ENCODE measurements around the gene C11orf68. TPM values are rescaled to one million over a fixed set of nuclear protein-coding genes. Genes with fewer than 3 reads are reported as not detected.

C11orf68 gene
- polyA plus RNA-seq, 1 experiment: 81.9 TPM

GRCh38 chr11:65919573-65920371 is 910 bp upstream of the C11orf68 start:
- TF ChIP-seq CTCF (IDR thresholded peaks at IDR 0.05; ENCODE audit: insufficient read depth, low read depth, low read length): no peak
- H3K4me3 ChIP-seq (ENCODE audit: low read depth, low read length): peak overlapping the region; percentile 71
- ChIA-PET POLR2A (no interaction called here), CTCF (interaction anchor here (0.8 to 2.3 kb wide), 4 partner anchors 30 to 69 kb away, joined by 3 to 7 read pairs (median 4); partner anchors contain the start of gene CCDC85B)
- peaks cover 12% of the 10 kb centered on the region for H3K36me3 ChIP-seq (ENCODE audit: control insufficient read depth, insufficient read depth, low read length)
- H3K27me3 ChIP-seq (ENCODE audit: control insufficient read depth, insufficient read depth, low read length): no peaks in the 10 kb centered on the region
- no peak for DNase-seq (ENCODE audit: low read depth)

GRCh38 chr11:65919141-65919572 is 295 bp upstream of the C11orf68 start, which contains the start of gene DRAP1:
Gene DRAP1 (plus strand): TSS chr11:65919426. CDS start chr11:65919502, 76 bp downstream.
- peak; percentile 70 for DNase-seq (ENCODE audit: low read depth)
- TF ChIP-seq CTCF (IDR thresholded peaks at IDR 0.05; ENCODE audit: insufficient read depth, low read depth, low read length): no peak
- peak within 1 kb of the TSS; percentile 87 for H3K4me3 ChIP-seq (ENCODE audit: low read depth, low read length)
- no peaks in the 10 kb centered on the region for H3K27me3 ChIP-seq (ENCODE audit: control insufficient read depth, insufficient read depth, low read length)
- POLR2A ChIA-PET: no interaction called here
- CTCF ChIA-PET: interaction anchor here (4.8 kb wide), 1 partner anchor 29 kb away, joined by 60 read pairs; the partner anchor contains the start of genes CCDC85B and FIBP
- peaks cover 12% of the 10 kb centered on the region for H3K36me3 ChIP-seq (ENCODE audit: control insufficient read depth, insufficient read depth, low read length)

- no peak for DNase-seq (ENCODE audit: low read depth)
These were observed 1.2 kb downstream of the C11orf68 start for GRCh38 chr11:65917434-65918210.

GRCh38 chr11:65917077-65917433 is 1.8 kb downstream of the C11orf68 start:
- TF ChIP-seq CTCF (IDR thresholded peaks at IDR 0.05; ENCODE audit: insufficient read depth, low read depth, low read length): no peak
- H3K4me3 ChIP-seq (ENCODE audit: low read depth, low read length): peak overlapping the region; percentile 87
- H3K36me3 ChIP-seq (ENCODE audit: control insufficient read depth, insufficient read depth, low read length): peaks cover 9% of the 10 kb centered on the region
- ChIA-PET CTCF (interaction anchor here (2.0 to 4.8 kb wide), 2 partner anchors 27 to 33 kb away, joined by 9 to 60 read pairs; partner anchors contain the start of genes CCDC85B and FIBP), POLR2A (no interaction called here)
- no peak for DNase-seq (ENCODE audit: low read depth)
- no peaks in the 10 kb centered on the region for H3K27me3 ChIP-seq (ENCODE audit: control insufficient read depth, insufficient read depth, low read length)

More at GRCh38 chr11:65917434-65918210, 1.2 kb downstream of the C11orf68 start:
- H3K4me3 ChIP-seq (ENCODE audit: low read depth, low read length): peak overlapping the region; percentile 87
- H3K36me3 ChIP-seq (ENCODE audit: control insufficient read depth, insufficient read depth, low read length): peaks cover 9% of the 10 kb centered on the region
- no peak for TF ChIP-seq CTCF (IDR thresholded peaks at IDR 0.05; ENCODE audit: insufficient read depth, low read depth, low read length)
- POLR2A ChIA-PET: no interaction called here
- no peaks in the 10 kb centered on the region for H3K27me3 ChIP-seq (ENCODE audit: control insufficient read depth, insufficient read depth, low read length)
- CTCF ChIA-PET: interaction anchor here (1.0 to 4.8 kb wide), 4 partner anchors 15 to 138 kb away, joined by 3 to 60 read pairs (median 6); partner anchors contain the start of genes CCDC85B and FIBP
